HepG2 (cell line): ENCODE measurements around the gene COL9A3. TPM values are rescaled to one million over a fixed set of nuclear protein-coding genes. Genes with fewer than 3 reads are reported as not detected.
A peak's percentile ranks its signal among the peaks of the same experiment; 100 is the strongest.

ENCODE experiments used
- AGO2 ChIP-seq: fragments of 200-400 bp; formaldehyde crosslinking; optimal IDR thresholded peaks from 2 replicates; pipeline ENCODE3; 2017; ENCODE audit warnings: mild to moderate bottlenecking, low read depth, low read length, moderate library complexity
- ARNT2 ChIP-seq: sonication (generic); formaldehyde crosslinking; IDR thresholded peaks from 2 replicates; pipeline ENCODE4 v1.8.0; 2022; ENCODE audit warnings: mild to moderate bottlenecking, low read depth, missing genetic modification reagents, moderate library complexity
- DR1 ChIP-seq: sonication (generic); formaldehyde crosslinking; IDR thresholded peaks from 2 replicates; pipeline ENCODE4 v1.8.0; 2021; ENCODE audit warnings: mild to moderate bottlenecking, missing genetic modification reagents, inconsistent platforms
- MLLT10 ChIP-seq: sonication (generic); formaldehyde crosslinking; IDR thresholded peaks from 2 replicates; pipeline ENCODE4 v1.4.0; 2020; ENCODE audit warnings: missing genetic modification reagents
- MTA1 ChIP-seq: sonication (generic); formaldehyde crosslinking; IDR thresholded peaks from 2 replicates; pipeline ENCODE4 v1.4.0; 2020; ENCODE audit warnings: missing genetic modification reagents, mild to moderate bottlenecking, borderline replicate concordance
- TMF1 ChIP-seq: sonication (generic); formaldehyde crosslinking; IDR thresholded peaks from 2 replicates; pipeline ENCODE4 v1.8.1; 2022; ENCODE audit warnings: low read depth, missing genetic modification reagents
- ZKSCAN5 ChIP-seq: sonication (generic); formaldehyde crosslinking; IDR thresholded peaks from 2 replicates; pipeline ENCODE4 v1.5.1; 2020; ENCODE audit warnings: mild to moderate bottlenecking, missing genetic modification reagents
- ZNF253 ChIP-seq: sonication (generic); formaldehyde crosslinking; IDR thresholded peaks from 2 replicates; pipeline ENCODE4 v1.8.0; 2022; ENCODE audit warnings: mild to moderate bottlenecking, missing genetic modification reagents, borderline replicate concordance
- ZNF280B ChIP-seq: sonication (generic); formaldehyde crosslinking; IDR thresholded peaks from 2 replicates; pipeline ENCODE4 v1.5.0; 2020; ENCODE audit warnings: missing genetic modification reagents, mild to moderate bottlenecking, borderline replicate concordance
- ZNF570 ChIP-seq: sonication (generic); formaldehyde crosslinking; IDR thresholded peaks from 2 replicates; pipeline ENCODE4 v1.4.0; 2020; ENCODE audit warnings: mild to moderate bottlenecking, missing genetic modification reagents, borderline replicate concordance
- ZNF782 ChIP-seq: sonication (generic); formaldehyde crosslinking; IDR thresholded peaks from 2 replicates; pipeline ENCODE4 v1.4.0; 2020; ENCODE audit warnings: missing genetic modification reagents, mild to moderate bottlenecking, borderline replicate concordance
- ZSCAN29 ChIP-seq: sonication (generic); formaldehyde crosslinking; conservative IDR thresholded peaks from 2 replicates; pipeline ENCODE4 v1.4.0; 2020; ENCODE audit warnings: mild to moderate bottlenecking, missing genetic modification reagents
- ZSCAN31 ChIP-seq: sonication (generic); formaldehyde crosslinking; IDR thresholded peaks from 2 replicates; pipeline ENCODE4 v1.5.0; 2020; ENCODE audit warnings: low read depth, mild to moderate bottlenecking, missing genetic modification reagents
- ZUFSP ChIP-seq: sonication (generic); formaldehyde crosslinking; IDR thresholded peaks from 2 replicates; pipeline ENCODE4 v1.9.0; 2021; ENCODE audit warnings: missing genetic modification reagents, mild to moderate bottlenecking, borderline replicate concordance
- polyA plus RNA-seq, 8 experiments: library from polyadenylated mRNA; depleted of rRNA in 3 of 8; stranded (reverse) in 7 of 8; unstranded in 1 of 8; fragments of >200 nt; fragmentation: Illumina TruSeq in 4 of 8; extraction: Trizol in 4 of 8; gene quantifications; 2 replicates each; pipeline versions ENCODE4 v1.2.1 to v1.2.3, GENCODE V29; 2011 to 2016; ENCODE audit warnings: low read depth in 4 of 8, missing spikeins in 1 of 8, mixed read lengths in 1 of 8; ENCODE audit not compliant: insufficient read depth in 1 of 8
- total RNA-seq, 5 experiments: library from RNA; depleted of rRNA; stranded (reverse); fragments of >200 nt; fragmentation: Illumina TruSeq; extraction: Trizol; gene quantifications; 2 replicates each; pipeline ENCODE4 v1.2.3, GENCODE V29; 2016; ENCODE audit warnings: low read depth in 1 of 5
- TF ChIP-seq, protein P1 (sequence below): sonication (generic); formaldehyde crosslinking; IDR thresholded peaks from 2 replicates; pipeline ENCODE4 v1.4.0; 2020; ENCODE audit warnings: missing genetic modification reagents
- TF ChIP-seq, protein P2 (sequence below): sonication (generic); formaldehyde crosslinking; IDR thresholded peaks from 2 replicates; pipeline ENCODE4 v1.4.0; 2020; ENCODE audit warnings: missing genetic modification reagents
- TF ChIP-seq, protein P3 (sequence below): IDR thresholded peaks from 2 replicates; pipeline ENCODE4 v1.6.1; 2016; ENCODE audit warnings: low read depth, control low read depth

Gene COL9A3
- total and polyA plus RNA-seq, 2 of the 13 experiments (the other 11 are each of a cell fraction or from before 2014, with no cell fraction given) = 155 to 204 TPM

DNA sequence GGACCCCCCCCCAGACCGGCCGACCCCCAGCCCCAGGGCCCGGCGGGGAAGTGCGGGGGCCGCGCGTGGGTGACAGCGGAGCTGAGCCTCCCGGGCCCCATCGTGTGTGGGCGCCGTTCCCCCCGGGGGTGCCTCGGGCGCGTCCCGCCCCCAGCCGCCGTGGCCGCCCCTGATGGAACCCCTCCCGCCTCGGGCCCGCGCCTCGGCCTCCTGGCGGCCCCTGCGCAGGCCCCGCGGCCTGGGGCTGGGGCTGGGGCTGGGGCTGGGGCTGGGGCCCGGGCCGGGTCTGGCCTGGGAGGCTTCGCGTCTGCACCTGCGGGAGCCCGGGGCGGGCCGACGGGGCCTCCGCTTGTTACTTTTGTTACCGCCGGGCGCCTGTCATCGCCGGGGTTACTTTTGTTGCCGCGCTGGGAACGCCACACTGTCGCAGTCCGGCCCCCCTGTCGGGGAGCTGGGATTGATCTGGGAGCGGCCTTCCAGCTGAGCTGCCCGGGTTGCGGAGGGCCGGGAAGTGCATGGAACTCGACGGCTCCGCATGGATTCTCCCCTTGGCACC is 11.6 kb upstream of the COL9A3 start (continued):
- TF ChIP-seq, protein P1, sequence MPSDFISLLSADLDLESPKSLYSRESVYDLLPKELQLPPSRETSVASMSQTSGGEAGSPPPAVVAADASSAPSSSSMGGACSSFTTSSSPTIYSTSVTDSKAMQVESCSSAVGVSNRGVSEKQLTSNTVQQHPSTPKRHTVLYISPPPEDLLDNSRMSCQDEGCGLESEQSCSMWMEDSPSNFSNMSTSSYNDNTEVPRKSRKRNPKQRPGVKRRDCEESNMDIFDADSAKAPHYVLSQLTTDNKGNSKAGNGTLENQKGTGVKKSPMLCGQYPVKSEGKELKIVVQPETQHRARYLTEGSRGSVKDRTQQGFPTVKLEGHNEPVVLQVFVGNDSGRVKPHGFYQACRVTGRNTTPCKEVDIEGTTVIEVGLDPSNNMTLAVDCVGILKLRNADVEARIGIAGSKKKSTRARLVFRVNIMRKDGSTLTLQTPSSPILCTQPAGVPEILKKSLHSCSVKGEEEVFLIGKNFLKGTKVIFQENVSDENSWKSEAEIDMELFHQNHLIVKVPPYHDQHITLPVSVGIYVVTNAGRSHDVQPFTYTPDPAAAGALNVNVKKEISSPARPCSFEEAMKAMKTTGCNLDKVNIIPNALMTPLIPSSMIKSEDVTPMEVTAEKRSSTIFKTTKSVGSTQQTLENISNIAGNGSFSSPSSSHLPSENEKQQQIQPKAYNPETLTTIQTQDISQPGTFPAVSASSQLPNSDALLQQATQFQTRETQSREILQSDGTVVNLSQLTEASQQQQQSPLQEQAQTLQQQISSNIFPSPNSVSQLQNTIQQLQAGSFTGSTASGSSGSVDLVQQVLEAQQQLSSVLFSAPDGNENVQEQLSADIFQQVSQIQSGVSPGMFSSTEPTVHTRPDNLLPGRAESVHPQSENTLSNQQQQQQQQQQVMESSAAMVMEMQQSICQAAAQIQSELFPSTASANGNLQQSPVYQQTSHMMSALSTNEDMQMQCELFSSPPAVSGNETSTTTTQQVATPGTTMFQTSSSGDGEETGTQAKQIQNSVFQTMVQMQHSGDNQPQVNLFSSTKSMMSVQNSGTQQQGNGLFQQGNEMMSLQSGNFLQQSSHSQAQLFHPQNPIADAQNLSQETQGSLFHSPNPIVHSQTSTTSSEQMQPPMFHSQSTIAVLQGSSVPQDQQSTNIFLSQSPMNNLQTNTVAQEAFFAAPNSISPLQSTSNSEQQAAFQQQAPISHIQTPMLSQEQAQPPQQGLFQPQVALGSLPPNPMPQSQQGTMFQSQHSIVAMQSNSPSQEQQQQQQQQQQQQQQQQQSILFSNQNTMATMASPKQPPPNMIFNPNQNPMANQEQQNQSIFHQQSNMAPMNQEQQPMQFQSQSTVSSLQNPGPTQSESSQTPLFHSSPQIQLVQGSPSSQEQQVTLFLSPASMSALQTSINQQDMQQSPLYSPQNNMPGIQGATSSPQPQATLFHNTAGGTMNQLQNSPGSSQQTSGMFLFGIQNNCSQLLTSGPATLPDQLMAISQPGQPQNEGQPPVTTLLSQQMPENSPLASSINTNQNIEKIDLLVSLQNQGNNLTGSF (CRISPR knock-in tag) = no peak
- 0 out of 2 replicates have a peak, but pooled peaks have one; percentile 18 for TF ChIP-seq TMF1
- peak; percentile 33; the same call in 1 of the 2 replicates for TF ChIP-seq ZSCAN31 (CRISPR knock-in tag)
- 0 out of 2 replicates have a peak, but pooled peaks have one; percentile 27 for TF ChIP-seq ZKSCAN5 (CRISPR knock-in tag)
- peak; percentile 97 for TF ChIP-seq AGO2
- TF ChIP-seq, protein P2, sequence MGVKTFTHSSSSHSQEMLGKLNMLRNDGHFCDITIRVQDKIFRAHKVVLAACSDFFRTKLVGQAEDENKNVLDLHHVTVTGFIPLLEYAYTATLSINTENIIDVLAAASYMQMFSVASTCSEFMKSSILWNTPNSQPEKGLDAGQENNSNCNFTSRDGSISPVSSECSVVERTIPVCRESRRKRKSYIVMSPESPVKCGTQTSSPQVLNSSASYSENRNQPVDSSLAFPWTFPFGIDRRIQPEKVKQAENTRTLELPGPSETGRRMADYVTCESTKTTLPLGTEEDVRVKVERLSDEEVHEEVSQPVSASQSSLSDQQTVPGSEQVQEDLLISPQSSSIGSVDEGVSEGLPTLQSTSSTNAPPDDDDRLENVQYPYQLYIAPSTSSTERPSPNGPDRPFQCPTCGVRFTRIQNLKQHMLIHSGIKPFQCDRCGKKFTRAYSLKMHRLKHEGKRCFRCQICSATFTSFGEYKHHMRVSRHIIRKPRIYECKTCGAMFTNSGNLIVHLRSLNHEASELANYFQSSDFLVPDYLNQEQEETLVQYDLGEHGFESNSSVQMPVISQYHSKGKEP (CRISPR knock-in tag) = 0 out of 2 replicates have a peak, but pooled peaks have one; percentile 14
- TF ChIP-seq ZNF253 (CRISPR knock-in tag) = 0 out of 2 replicates have a peak, but pooled peaks have one; percentile 31
- TF ChIP-seq ZNF570 (CRISPR knock-in tag) = peak; percentile 56; the same call in 1 of the 2 replicates
- TF ChIP-seq ZNF782 (CRISPR knock-in tag) = 0 out of 2 replicates have a peak, but pooled peaks have one; percentile 76
- TF ChIP-seq ZNF280B (CRISPR knock-in tag) = peak; percentile 28; the same call in 1 of the 2 replicates
- no peak for TF ChIP-seq MTA1 (CRISPR knock-in tag)
- TF ChIP-seq, protein P3, sequence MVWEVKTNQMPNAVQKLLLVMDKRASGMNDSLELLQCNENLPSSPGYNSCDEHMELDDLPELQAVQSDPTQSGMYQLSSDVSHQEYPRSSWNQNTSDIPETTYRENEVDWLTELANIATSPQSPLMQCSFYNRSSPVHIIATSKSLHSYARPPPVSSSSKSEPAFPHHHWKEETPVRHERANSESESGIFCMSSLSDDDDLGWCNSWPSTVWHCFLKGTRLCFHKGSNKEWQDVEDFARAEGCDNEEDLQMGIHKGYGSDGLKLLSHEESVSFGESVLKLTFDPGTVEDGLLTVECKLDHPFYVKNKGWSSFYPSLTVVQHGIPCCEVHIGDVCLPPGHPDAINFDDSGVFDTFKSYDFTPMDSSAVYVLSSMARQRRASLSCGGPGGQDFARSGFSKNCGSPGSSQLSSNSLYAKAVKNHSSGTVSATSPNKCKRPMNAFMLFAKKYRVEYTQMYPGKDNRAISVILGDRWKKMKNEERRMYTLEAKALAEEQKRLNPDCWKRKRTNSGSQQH (CRISPR knock-in tag) = no peak
- no peak for TF ChIP-seq ZUFSP (CRISPR knock-in tag)
- no peak; the same call in 1 of the 2 replicates for TF ChIP-seq DR1 (CRISPR knock-in tag)
- TF ChIP-seq ZSCAN29 (CRISPR knock-in tag) = no peak
- peak; percentile 6; the same call in 1 of the 2 replicates for TF ChIP-seq ARNT2 (CRISPR knock-in tag)
- TF ChIP-seq MLLT10 = no peak
